Forelimb muscle (tissue), 1 donor: ENCODE data around the gene CIAO2A. TPM values are rescaled to one million over a fixed set of nuclear protein-coding genes. Genes with fewer than 3 reads are reported as not detected.

ENCODE experiments used
- DNase-seq: peaks from one replicate; pipeline ENCODE4 v3.0.0-alpha.2; 2013; ENCODE audit warnings: low read depth
- polyA plus RNA-seq: library from polyadenylated mRNA; unstranded; fragments of 120-200 nt; gene quantifications from one replicate; pipeline ENCODE4 v1.2.1, GENCODE V29; 2013; ENCODE audit not compliant: insufficient read length

CIAO2A gene
- polyA plus RNA-seq, 1 donor = 43.6 TPM

DNA sequence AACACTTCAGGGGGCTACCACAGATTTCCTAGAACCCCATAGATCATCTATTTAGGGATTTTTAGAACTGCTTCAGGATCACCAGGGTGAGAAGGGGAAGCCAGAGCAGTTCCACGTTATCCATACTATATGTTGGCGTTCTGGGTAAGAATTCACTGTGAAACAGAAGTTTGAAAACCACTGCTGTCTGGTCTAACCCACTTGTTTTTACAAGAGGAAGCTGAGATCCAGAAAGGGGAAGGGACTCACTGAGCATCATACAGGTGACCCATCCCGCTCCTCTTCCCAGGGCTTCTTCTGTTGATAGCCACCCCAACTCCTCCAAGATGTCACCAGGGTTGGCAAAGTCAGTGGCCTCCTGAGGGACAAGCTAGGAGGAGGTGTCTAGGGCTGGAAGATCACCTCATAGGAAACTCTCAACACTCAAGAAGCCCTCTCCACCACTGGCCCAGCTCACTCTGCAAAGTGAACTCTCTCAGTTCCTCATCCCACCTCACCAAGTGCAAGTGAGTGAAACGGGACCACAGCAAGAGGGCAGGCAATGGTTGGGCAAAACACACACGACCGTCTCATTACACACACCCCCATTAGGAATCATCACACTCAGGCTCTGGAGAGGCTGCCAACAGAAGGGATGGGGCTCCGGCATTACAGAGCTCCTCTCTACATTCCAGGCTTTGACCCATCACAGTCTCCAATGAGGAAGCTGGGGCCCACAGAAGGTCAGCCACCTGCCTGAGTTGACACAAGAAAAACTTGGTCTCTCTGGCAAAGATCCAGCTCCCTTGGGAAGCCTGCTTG lies 49.1 kb downstream of the CIAO2A start:
- no peak for DNase-seq

DNA sequence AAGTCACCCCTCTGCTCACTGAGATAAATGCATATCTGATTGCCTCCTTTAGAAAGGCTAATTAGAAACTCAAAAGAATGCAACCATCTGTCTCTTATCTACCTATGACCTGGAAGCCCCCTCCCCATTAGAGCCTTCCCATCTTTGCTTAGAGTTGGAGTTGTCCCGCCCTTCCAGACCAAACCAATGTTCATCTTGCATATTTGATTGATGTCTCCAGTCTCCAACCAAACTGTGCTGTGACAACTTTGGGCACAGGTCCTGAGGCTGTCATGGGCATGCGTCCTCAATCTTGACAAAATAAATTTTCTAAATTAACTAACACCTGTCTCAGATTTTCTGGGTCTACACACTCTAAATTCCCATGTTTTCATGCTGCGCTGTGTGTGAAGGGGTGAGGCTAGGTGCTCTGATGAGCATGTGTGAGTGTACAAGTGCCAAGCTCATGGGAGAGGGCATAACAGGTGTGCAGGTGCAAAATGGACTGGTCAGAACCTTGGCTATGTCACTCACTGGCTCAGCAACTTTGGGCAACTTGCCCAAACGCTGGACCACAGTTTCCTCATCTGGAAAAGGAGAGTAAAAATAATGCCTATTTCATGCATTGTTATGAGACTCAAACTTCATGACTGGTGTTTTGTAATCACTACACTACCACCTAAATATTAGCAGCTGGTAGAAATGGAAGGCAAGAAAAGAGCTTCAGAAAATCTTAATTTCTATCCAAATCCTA lies 54.6 kb downstream of the CIAO2A start:
- DNase-seq = no peak

DNA sequence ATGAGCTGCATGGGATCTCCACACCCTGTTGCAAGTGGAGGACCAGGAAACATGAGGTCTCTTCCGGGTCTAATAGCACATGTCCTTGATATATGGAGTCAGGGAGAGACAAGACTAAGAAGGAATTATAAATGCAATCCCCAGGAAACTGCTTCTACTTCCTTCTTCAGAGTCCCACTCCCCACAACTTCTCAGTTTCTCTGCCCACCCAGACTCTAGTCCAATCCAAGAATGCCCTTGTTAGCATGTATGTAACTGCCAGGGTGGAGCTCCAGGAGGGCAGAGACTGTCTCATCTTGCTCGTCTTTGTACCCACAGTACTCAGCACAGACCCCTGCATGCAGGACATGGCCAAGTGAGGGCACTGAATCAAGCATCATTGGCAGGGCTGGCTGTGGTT lies 55.7 kb downstream of the CIAO2A start:
- DNase-seq = no peak

DNA sequence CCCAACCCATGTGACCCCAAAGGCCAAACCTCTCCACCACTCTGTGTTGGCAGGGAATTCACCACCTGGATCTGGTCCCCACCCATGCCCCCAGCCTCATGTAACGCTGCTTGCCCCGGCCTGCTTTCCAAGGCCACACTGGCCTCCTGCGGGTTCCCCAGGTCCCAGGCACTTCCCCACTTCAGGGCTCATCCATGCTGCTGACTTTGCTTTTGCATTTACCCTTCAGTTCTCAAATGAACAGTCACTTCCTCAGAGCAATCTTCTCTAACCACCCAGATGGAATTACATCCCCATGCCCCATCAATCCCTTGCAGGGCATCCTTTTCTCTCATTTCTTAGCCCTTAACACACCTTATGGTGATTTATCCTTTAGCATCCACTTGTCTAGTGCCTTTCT lies 56.5 kb downstream of the CIAO2A start:
- DNase-seq = no peak

DNA sequence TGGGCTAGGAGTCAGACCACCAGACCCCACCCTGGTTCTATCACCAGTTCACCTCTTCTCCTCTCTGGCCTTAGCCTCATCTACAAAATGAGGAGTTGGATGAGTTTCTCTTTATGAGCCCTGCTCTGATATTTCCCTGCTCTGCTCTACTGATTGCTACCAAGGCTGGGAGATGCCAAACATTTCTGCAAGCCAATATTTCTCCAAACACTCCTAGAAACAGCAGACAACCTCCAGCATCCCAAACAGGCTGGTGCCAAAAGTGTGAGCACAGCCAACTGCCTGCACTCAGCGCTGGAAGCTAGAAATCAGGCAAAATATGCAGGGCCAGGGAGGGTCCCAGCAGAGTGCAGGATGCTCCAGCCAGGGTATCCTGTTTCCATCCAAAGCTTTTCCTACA lies 58.1 kb downstream of the CIAO2A start:
- DNase-seq = no peak

DNA sequence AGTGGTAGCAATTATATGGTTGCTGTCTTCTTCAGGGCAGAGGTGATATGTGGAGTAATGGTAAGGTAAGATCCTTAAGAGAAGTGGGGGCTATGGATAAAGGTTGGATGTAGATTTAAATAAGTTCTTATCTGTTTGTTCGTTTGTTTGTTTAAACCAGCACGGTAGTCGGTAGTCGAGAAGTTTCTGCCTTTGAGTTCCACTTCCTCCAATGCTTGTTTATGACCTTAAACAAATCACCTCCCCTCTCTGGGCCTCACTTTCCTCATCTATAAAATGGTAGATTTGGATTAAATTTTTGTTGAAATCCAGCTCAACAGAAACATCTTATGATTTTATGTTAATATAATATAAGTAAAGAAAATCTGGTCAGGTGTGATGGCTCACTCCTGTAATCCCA lies 59.1 kb downstream of the CIAO2A start:
- DNase-seq = no peak

DNA sequence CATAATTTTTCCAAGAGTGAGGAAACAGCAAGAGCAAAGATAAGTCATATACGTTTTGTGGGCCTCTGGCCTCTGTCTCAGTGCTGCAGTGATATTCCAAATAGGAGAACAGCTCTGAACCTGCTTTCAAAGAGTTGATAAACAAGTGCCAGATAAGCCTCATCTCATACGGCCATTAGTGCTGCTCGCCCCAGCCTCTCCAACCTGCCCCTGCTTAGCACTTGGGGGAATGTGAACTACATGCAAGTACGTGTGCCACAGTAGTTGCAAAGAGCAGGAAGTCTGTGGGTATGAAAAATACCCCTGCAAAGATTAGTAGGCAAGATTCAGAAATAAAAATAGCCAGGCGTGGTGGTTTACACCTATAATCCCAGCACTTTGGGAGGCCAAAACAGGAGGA lies 61.3 kb downstream of the CIAO2A start:
- no peak for DNase-seq

DNA sequence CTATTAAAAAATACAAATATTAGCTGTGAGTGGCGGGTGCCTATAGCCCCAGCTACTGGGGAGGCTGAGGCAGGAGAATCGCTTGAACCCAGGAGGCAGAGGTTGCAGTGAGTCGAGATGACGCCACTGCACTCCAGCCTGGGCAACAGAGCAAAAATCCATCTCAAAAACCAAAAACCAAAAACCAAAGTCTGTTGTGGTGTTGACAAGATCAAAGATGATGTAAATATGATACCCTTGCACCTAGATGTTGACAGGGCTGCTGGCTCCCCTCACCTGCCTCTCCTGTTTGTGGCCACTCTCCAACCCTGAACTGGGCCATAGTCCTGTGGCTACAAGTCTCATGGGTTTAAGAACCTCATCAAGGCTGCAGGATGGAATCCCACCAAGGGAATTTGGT lies 63.5 kb downstream of the CIAO2A start:
- DNase-seq = no peak

DNA sequence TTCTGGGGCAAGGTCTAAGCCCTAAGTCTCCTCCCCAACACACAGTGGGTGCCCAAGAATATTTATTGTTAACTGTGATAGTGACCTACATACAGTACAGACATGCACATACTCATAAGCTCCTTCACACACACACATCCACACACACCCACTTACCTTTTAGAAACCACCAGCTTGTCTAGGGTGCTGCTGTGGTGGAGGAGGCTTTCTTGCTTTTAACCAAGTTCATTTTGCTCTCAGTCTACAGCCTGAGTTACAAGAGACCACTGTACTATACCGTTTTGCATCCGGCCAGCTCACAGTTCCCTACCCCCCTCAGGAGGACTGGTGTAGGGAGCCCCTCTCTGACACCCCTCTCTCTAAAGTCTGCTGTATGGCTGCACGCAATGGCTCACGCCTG lies 64.0 kb downstream of the CIAO2A start:
- no peak for DNase-seq

DNA sequence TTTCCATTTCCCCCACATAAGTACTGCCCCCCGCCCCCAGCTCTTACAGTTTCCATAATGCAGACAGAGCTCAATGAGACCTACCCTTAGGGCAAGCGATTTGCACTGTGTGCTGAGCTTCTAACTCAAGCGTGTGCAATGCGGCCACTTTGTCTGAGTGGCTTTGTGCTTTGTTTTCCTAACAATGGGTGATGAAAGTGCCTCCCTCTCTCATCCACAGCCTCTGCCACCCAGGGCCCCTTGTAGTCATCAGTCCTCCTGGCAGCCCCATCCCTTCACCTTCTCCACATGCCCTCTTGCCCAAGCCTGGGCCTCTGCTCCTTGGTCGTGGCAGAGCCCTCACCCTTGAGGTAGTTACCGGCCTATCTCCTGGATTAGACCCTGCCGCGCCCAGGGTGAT lies 64.5 kb downstream of the CIAO2A start:
- no peak for DNase-seq

DNA sequence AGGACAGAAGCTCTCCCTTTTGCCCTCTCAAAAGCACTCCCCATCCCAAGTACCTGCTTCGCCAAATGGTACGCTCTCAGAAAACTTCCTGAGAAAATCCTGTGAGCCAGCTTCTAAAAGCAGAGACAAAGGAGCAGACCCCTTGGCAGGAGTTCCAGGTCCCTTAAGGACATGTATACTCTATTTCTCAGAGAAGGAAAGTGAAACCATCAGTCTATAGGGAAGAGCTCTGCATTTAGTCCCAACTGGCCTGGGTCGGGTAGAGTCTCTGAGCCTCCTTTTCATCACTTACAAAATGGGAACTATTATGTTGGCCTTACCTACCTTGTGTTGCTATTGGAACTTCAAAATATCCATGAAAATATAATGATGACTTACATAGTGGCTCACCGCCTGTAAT lies 67.0 kb downstream of the CIAO2A start:
- DNase-seq = no peak

DNA sequence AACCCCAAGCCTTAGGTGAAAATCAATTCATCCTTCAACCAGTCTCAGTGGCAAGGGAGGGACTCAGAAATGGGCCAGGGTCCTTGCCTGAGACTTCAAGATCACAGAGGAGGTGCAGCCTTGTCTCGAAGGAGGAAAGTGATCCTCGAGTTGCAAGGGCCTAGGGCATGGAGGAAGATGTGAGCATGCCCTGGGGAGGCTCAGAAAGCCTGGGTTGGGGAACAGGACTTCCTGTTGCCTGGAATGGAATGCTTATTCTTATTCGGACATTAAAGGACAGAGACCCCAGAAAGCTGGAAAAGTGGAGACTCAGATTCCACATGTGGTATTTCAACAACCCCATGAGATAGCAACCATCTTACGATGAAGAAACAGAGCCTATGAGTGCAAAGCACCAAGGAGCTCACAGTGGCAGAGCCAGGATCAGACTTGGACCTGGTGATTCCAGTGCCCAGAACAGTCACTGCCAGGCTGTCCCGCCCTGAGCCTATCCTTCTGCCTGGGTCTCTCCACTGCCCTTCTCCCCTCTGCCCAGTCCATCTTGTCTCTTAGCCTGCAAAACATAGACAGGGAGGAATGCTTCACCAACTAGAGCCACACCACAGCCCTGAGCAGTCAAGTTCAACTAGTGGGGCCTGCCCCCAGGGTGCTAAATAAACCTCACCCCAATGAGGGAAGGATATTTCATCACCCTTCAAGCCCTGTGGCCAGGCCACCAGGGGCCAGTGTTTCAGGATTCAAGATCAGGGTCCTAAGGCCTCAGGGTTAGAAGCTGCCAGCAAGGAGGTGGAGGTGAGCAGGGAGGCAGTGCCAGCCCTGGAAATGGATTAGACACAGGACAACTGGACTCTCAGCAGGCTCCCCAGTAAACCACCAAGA lies 69.2 kb downstream of the CIAO2A start:
- no peak for DNase-seq

DNA sequence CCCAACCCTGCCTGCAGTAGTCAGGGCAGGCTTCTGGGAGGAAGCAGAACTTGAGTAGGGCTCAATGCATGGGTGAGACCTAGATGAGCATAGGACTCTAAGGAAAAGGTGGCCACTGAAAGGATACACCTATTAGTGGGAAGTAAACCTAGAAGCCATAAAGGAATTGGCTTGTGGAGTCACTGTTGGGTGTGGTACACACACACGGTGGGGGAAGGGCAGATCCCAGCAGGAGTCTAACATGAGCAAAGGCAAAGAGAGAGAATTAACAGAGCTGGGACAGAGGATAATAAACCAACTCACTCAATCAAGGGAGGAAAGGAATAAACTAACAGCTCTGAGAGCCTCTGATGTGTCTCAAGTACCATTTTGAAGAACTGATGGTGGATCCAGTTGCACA lies 70.4 kb downstream of the CIAO2A start:
- no peak for DNase-seq

DNA sequence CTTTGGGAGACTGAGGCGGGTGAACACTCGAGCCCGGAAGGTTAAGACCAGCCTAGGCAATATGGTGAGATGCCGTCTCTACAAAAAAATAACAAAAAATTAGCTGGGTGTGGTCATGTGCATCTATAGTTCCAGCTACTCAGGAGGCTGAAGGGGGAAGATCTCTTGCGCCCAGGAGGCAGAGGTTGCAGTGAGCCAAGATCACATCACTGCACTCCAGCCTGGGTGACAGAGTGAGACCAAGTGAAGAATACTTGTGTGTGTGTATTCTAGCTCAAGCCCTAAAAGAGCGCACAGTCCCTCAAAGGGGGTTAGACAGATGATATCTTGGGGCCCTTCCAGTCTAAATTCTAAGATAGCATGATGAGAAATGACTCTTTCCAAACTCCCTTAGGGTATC lies 71.1 kb downstream of the CIAO2A start:
- no peak for DNase-seq

Other genes with a start within 250 kb of the CIAO2A start
- 4.4 TPM for gene DAPK2, start 47.4 kb downstream of the CIAO2A start, polyA plus RNA-seq
- gene SNX1, start 2.1 kb upstream of the CIAO2A start, polyA plus RNA-seq = 50.7 TPM
- 1.1 TPM for gene SNX22, start 57.9 kb upstream of the CIAO2A start, polyA plus RNA-seq
- 256 TPM for gene PPIB, start 69.2 kb upstream of the CIAO2A start, polyA plus RNA-seq